HCT116 (cell line): Measurements from ENCODE around the gene F2RL2. TPM values are rescaled to one million over a fixed set of nuclear protein-coding genes. Genes with fewer than 3 reads are reported as not detected.

Experiments used
- ATAC-seq: fragments of 200-7000 bp; cut with Tn5 transposase; 2 replicates; pipeline ENCODE4 v1.9.1; 2020; ENCODE audit warnings: mild to moderate bottlenecking, moderate library complexity
- BruUV-seq: library from RNA; stranded (reverse); fragments of 400-500 nt; replicated peaks from 2 replicates; lab custom pipeline; 2021; lab: Mats Ljungman, UMichigan
- CTCF ChIA-PET: fragments of 300-600 bp; sonication (Branson Sonifier 250); formaldehyde crosslinking; loops from one replicate; lab custom pipeline; 2021; ENCODE audit warnings: antibody characterized with exemption; lab: Charles Lee
- POLR2A ChIA-PET: fragments of 300-600, 350-600 bp; sonication (Branson Sonifier 250); formaldehyde crosslinking; loops from one replicate; lab custom pipeline; 2021; ENCODE audit warnings: antibody characterized with exemption; lab: Charles Lee
- RAD21 ChIA-PET, 2 experiments: fragments of 300-600 bp; sonication (Branson Sonifier 250); formaldehyde crosslinking; loops; one replicate each; lab custom pipeline; 2023; ENCODE audit warnings: low total read pairs in 2 of 2; ENCODE audit not compliant: uncharacterized antibody in 2 of 2, unreplicated experiment in 2 of 2, low non-redundant PET in 1 of 2; lab: Charles Lee
- DNase-seq: peaks from one replicate; pipeline ENCODE4 v3.0.0-alpha.2; 2010; ENCODE audit warnings: low read depth, low spot score
- H2AFZ ChIP-seq: fragments of 200-600 bp; shearing (Covaris generic), sonication (generic); 2 replicates; pipeline ENCODE4 v1.6.1; 2017; ENCODE audit warnings: low read depth, mixed run types, mixed read lengths, antibody characterized with exemption, low read length; ENCODE audit not compliant: poor library complexity, severe bottlenecking
- H3K27ac ChIP-seq: 2 replicates; pipeline ENCODE4 v1.5.1; 2012; ENCODE audit warnings: low read depth, low read length
- H3K27me3 ChIP-seq: fragments of 200-600 bp; sonication (generic); 2 replicates; pipeline ENCODE4 v1.6.1; 2016; ENCODE audit warnings: mixed run types, low read length, mixed read lengths; ENCODE audit not compliant: insufficient read depth
- H3K36me3 ChIP-seq, 2 experiments: fragments of 200-500 bp in 1 of 2; fragments of 200-600 bp in 1 of 2; sonication (Bioruptor generic) in 1 of 2; sonication (generic) in 1 of 2; 2 replicates each; pipeline versions ENCODE4 v1.5.1 to v1.6.1; 2014 to 2016; ENCODE audit warnings: low read length in 2 of 2, inconsistent platforms in 1 of 2, mixed read lengths in 1 of 2, mixed run types in 1 of 2; ENCODE audit not compliant: insufficient read depth in 2 of 2, control insufficient read depth in 1 of 2
- H3K4me1 ChIP-seq, 2 experiments: fragments of 200-600 bp in 1 of 2; sonication (generic) in 1 of 2; 2 replicates each; pipeline versions ENCODE4 v1.5.1 to v1.6.1; 2012 to 2017; ENCODE audit warnings: low read length in 2 of 2, inconsistent platforms in 1 of 2, mild to moderate bottlenecking in 1 of 2, mixed read lengths in 1 of 2, mixed run types in 1 of 2, moderate library complexity in 1 of 2; ENCODE audit not compliant: insufficient read depth in 2 of 2, control insufficient read depth in 1 of 2
- H3K4me2 ChIP-seq: fragments of 200-600 bp; sonication (generic); 2 replicates; pipeline ENCODE4 v1.6.1; 2017; ENCODE audit warnings: mixed run types, low read length, mixed read lengths
- H3K4me3 ChIP-seq, 2 experiments: fragments of 200-600 bp in 1 of 2; sonication (generic) in 1 of 2; replicated peaks in 1 of 2; 2 replicates each; pipeline ENCODE4 v1.5.1; 2011 to 2016; ENCODE audit warnings: low read length in 2 of 2, control low read depth in 1 of 2, low read depth in 1 of 2, mild to moderate bottlenecking in 1 of 2, mixed read lengths in 1 of 2, mixed run types in 1 of 2
- H3K79me2 ChIP-seq: fragments of 200-600 bp; sonication (generic); 2 replicates; pipeline ENCODE4 v1.6.1; 2017; ENCODE audit warnings: mild to moderate bottlenecking, mixed run types, low read length, moderate library complexity, mixed read lengths; ENCODE audit not compliant: insufficient read depth
- H3K9ac ChIP-seq: fragments of 200-600 bp; sonication (generic); 2 replicates; pipeline ENCODE4 v1.6.1; 2016; ENCODE audit warnings: low read length, mixed read lengths
- H3K9me2 ChIP-seq: fragments of 200-600 bp; sonication (generic), shearing (Covaris generic); 2 replicates; pipeline ENCODE4 v1.6.1; 2017; ENCODE audit warnings: mixed run types, mild to moderate bottlenecking, moderate library complexity; ENCODE audit not compliant: insufficient read depth
- H3K9me3 ChIP-seq, 2 experiments: fragments of 200-500 bp in 1 of 2; fragments of 200-600 bp in 1 of 2; sonication (Bioruptor generic) in 1 of 2; sonication (generic) in 1 of 2; 2 replicates each; pipeline ENCODE4 v1.6.1; 2014 to 2017; ENCODE audit warnings: low read length in 2 of 2, mixed read lengths in 2 of 2, inconsistent platforms in 1 of 2, low read depth in 1 of 2, mild to moderate bottlenecking in 1 of 2, mixed run types in 1 of 2, moderate library complexity in 1 of 2; ENCODE audit not compliant: control insufficient read depth in 1 of 2, insufficient read depth in 1 of 2
- H4K20me1 ChIP-seq: fragments of 200-600 bp; sonication (generic), shearing (Covaris generic); 2 replicates; pipeline ENCODE4 v1.6.1; 2017; ENCODE audit warnings: mixed run types, mild to moderate bottlenecking, moderate library complexity; ENCODE audit not compliant: insufficient read depth
- CBX3 ChIP-seq: IDR thresholded peaks from 2 replicates; pipeline ENCODE4 v1.6.1; 2012; ENCODE audit warnings: low read depth
- CEBPB ChIP-seq: IDR thresholded peaks from 2 replicates; pipeline ENCODE4 v1.6.1; 2012; ENCODE audit warnings: low read depth
- ELF1 ChIP-seq: IDR thresholded peaks from 2 replicates; pipeline ENCODE4 v1.6.1; 2012; ENCODE audit warnings: low read depth, borderline replicate concordance
- EZH2 ChIP-seq: fragments of 200-600 bp; sonication (generic); IDR thresholded peaks from 2 replicates; pipeline ENCODE4 v1.6.1; 2017; ENCODE audit warnings: antibody characterized with exemption, mixed run types
- EZH2phosphoT487 ChIP-seq: fragments of 200-600 bp; IDR thresholded peaks from 2 replicates; pipeline ENCODE4 v1.6.1; 2018; ENCODE audit warnings: antibody characterized with exemption, borderline replicate concordance
- POLR2AphosphoS5 ChIP-seq: IDR thresholded peaks from 2 replicates; pipeline ENCODE4 v1.6.1; 2011; ENCODE audit warnings: mild to moderate bottlenecking, low read depth, low read length, moderate library complexity
- RAD21 ChIP-seq: IDR thresholded peaks from 2 replicates; pipeline ENCODE4 v1.6.1; 2012; ENCODE audit warnings: low read depth, mild to moderate bottlenecking
- SIN3A ChIP-seq: IDR thresholded peaks from 2 replicates; pipeline ENCODE4 v1.6.1; 2012; ENCODE audit warnings: low read depth
- SP1 ChIP-seq: IDR thresholded peaks from 2 replicates; pipeline ENCODE4 v1.6.1; 2012; ENCODE audit warnings: low read depth
- YY1 ChIP-seq: IDR thresholded peaks from 2 replicates; pipeline ENCODE4 v1.6.1; 2011; ENCODE audit warnings: low read length, low read depth, moderate library complexity, mild to moderate bottlenecking; ENCODE audit not compliant: insufficient replicate concordance; ENCODE audit errors: extremely low read depth
- ZNF274 ChIP-seq: fragments of 200-500 bp; sonication (Bioruptor generic); IDR thresholded peaks from 2 replicates; pipeline ENCODE4 v1.6.1; 2014; ENCODE audit warnings: mild to moderate bottlenecking, low read depth, low read length, inconsistent platforms
- intact Hi-C: fragments of 100-400 bp; cut with micrococcal nuclease; formaldehyde crosslinking; loops from 2 replicates; pipeline ENCODE4 v1.10.0; 2022
- total RNA-seq: library from RNA; stranded (reverse); gene quantifications from one replicate; pipeline ENCODE4 v1.2.1, GENCODE V29; 2021; ENCODE audit not compliant: unreplicated experiment
- TF ChIP-seq, protein P1 (sequence below): IDR thresholded peaks from 2 replicates; pipeline ENCODE4 v1.6.1; 2012; ENCODE audit warnings: low read depth
- TF ChIP-seq, protein P2 (sequence below): IDR thresholded peaks from 2 replicates; pipeline ENCODE4 v1.6.1; 2011; ENCODE audit warnings: mild to moderate bottlenecking, low read length, moderate library complexity; ENCODE audit not compliant: insufficient replicate concordance; ENCODE audit errors: extremely low read depth
- TF ChIP-seq, protein P3 (sequence below): IDR thresholded peaks from 2 replicates; pipeline ENCODE4 v1.6.1; 2012
- TF ChIP-seq, protein P4 (sequence below): IDR thresholded peaks from 2 replicates; pipeline ENCODE4 v1.6.1; 2012

F2RL2 gene
- total RNA-seq, 1 experiment from 2014 or later: 0.07 TPM

DNA sequence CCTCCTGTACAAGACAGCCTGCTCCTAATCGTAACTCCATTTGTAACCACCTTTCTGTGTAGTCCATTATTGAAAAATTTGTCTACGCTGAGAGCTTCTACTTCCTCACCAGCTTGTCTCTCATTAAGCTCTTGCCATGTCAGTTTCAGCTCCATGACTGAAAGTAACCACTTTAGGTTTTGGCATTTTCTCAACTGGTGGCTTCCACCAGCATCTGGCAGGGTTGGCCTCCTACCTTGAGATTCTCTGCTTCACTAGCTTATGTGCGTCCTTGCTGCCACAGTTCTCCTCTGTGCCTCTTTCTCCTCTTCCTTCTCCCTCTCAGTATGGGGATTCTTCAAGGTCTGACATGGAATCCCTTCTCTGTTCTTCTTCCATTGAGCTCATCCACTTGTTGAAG is 31.8 kb downstream of the F2RL2 start:
- H3K4me3 ChIP-seq: no peak overlapping the region
- no peaks in the 10 kb centered on the region for H3K9me3 ChIP-seq
- no peak for ATAC-seq
- no TSS peak for BruUV-seq
- no peaks in the 10 kb centered on the region for H3K36me3 ChIP-seq
- ChIA-PET RAD21 (no interaction called here), POLR2A (no interaction called here), CTCF (interaction anchor here (1.4 to 2.6 kb wide), 2 partner anchors 8 to 10 kb away, joined by 4 to 8 read pairs; no protein-coding TSS in a partner anchor)
- no peaks in the 10 kb centered on the region for H4K20me1 ChIP-seq
- intact Hi-C loops: no loop called here
- no peaks in the 10 kb centered on the region for H3K27me3 ChIP-seq
- H2AFZ ChIP-seq: no peak overlapping the region
- peaks cover 2% of the 10 kb centered on the region; the same call in 1 of the 2 replicates for H3K9me2 ChIP-seq
- H3K27ac ChIP-seq: no peak overlapping the region
- H3K79me2 ChIP-seq: no peaks in the 10 kb centered on the region
- no peak overlapping the region for H3K9ac ChIP-seq
- H3K4me1 ChIP-seq: no peaks in the 10 kb centered on the region
- H3K4me2 ChIP-seq: no peak overlapping the region
- TF ChIP-seq EZH2phosphoT487 (no peak), POLR2AphosphoS5 (no peak), ELF1 (no peak), EZH2 (no peak), RAD21 (no peak), SP1 (no peak), CEBPB (no peak), YY1 (no peak), SIN3A (no peak), ZNF274 (no peak), CBX3 (no peak)
- TF ChIP-seq, protein P1, sequence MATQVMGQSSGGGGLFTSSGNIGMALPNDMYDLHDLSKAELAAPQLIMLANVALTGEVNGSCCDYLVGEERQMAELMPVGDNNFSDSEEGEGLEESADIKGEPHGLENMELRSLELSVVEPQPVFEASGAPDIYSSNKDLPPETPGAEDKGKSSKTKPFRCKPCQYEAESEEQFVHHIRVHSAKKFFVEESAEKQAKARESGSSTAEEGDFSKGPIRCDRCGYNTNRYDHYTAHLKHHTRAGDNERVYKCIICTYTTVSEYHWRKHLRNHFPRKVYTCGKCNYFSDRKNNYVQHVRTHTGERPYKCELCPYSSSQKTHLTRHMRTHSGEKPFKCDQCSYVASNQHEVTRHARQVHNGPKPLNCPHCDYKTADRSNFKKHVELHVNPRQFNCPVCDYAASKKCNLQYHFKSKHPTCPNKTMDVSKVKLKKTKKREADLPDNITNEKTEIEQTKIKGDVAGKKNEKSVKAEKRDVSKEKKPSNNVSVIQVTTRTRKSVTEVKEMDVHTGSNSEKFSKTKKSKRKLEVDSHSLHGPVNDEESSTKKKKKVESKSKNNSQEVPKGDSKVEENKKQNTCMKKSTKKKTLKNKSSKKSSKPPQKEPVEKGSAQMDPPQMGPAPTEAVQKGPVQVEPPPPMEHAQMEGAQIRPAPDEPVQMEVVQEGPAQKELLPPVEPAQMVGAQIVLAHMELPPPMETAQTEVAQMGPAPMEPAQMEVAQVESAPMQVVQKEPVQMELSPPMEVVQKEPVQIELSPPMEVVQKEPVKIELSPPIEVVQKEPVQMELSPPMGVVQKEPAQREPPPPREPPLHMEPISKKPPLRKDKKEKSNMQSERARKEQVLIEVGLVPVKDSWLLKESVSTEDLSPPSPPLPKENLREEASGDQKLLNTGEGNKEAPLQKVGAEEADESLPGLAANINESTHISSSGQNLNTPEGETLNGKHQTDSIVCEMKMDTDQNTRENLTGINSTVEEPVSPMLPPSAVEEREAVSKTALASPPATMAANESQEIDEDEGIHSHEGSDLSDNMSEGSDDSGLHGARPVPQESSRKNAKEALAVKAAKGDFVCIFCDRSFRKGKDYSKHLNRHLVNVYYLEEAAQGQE: no peak
- TF ChIP-seq, protein P2, sequence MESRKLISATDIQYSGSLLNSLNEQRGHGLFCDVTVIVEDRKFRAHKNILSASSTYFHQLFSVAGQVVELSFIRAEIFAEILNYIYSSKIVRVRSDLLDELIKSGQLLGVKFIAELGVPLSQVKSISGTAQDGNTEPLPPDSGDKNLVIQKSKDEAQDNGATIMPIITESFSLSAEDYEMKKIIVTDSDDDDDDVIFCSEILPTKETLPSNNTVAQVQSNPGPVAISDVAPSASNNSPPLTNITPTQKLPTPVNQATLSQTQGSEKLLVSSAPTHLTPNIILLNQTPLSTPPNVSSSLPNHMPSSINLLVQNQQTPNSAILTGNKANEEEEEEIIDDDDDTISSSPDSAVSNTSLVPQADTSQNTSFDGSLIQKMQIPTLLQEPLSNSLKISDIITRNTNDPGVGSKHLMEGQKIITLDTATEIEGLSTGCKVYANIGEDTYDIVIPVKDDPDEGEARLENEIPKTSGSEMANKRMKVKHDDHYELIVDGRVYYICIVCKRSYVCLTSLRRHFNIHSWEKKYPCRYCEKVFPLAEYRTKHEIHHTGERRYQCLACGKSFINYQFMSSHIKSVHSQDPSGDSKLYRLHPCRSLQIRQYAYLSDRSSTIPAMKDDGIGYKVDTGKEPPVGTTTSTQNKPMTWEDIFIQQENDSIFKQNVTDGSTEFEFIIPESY: no peak
- TF ChIP-seq, protein P3, sequence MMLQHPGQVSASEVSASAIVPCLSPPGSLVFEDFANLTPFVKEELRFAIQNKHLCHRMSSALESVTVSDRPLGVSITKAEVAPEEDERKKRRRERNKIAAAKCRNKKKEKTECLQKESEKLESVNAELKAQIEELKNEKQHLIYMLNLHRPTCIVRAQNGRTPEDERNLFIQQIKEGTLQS: no peak
- TF ChIP-seq, protein P4, sequence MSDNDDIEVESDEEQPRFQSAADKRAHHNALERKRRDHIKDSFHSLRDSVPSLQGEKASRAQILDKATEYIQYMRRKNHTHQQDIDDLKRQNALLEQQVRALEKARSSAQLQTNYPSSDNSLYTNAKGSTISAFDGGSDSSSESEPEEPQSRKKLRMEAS: no peak
- no peak for DNase-seq
